ENCODE results near the gene ZNF346.

Gene ZNF346

DNA sequence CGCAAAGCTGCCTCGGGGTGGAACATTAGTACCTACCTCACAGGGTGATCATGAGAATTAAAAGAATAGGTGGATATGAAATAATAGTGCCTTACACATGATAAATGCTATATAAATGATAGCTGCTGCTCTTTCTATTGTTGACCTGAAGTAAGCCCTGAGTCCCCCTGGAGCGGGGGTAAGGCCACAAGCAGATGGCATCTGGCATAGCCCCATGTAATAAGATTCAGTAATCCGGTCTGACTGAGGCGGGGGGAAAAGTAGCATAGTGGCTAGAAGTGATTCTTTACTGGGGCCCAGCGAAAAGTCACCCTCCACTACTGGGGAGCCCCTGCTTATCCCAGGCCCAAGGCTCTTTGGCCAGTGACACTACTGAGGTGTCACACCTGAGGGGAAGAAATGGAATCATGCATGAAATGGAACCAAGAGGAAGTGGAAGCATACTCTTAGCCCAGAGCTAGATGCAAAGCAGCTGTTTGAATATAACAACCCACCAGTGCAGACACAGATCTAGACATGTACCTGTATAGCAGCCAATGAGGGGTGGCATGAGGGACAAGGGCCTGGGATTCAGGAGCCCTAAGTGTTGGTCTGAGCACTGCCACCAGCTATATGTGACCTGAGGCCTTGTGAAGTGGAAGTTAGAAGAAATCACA is 48.2 kb downstream of the ZNF346 start:
- DNase-seq (ENCODE audit: low spot score), result no peak

DNA sequence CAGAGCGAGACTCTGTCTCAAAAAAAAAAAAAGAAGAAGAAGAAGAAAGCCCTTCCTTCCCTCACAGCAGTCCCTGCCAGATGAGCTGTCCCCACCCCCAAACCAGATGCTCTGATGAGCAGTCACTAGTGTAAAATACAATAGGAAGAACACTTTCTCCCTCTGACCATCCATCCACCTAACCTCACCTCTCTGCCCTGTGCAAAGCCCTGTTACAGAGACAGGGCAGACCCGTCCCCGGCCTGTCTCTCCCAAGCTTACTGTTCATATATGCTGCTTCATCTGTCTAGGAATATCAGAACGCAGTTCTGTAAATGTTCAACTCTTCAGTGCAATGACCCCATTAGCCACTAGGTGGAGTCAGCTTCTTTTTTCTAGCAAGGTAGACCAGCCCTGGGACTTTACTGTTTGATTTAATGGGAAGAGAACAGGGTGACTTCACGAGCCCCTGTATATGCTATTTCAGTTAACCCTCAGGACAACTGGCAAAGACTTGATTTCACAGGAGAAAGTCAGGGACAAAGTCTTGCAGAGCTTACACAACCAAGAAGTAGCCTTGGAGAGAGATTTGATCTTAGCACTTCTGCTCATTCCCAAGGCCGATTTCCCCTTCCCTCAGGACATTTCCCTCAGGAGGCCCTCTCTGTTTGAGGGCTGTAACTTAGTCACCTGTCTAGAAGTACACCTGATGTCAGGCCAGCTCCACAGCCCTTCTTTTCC is 49.3 kb downstream of the ZNF346 start:
- peak; percentile 77 for DNase-seq (ENCODE audit: low spot score)

DNA sequence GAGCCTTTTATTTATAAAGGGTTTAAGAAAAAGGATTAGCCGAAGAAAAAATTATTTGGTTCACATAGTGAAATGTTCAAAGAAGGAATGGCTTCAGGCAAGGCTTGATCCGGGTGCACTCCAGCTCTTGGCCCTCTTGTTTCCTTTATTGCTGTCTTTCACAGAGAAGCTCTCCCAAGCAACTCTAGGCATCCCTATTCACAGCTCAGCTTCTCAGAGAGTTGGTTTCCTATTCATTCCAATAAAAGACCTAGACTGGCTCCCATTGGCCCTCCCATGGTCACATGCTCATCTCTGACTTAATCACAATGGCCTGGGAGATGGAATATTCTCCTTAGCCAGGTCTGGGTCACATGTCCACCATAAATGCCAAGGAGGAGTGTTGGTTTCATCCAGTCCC is 54.8 kb downstream of the ZNF346 start:
- no peak for DNase-seq (ENCODE audit: low spot score)

DNA sequence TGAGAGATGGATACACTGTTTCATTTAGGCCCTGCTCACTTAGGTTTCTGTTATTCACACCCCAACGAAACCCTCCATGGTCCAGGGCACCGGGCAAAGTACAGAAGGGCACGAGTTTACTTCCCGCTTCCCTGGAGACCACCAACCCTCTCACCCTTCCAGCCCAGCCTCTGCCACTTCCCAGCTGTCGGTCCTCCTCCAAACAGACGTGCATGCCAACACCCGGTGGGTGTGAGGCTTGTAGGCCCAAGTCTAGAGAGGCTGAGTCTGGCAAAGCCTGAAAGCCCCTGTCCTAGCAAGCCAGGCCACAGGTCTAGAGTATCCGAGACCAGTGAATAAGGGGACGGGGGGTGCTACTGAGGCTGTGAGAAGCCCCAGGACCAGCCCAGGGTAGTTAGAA is 57.1 kb downstream of the ZNF346 start:
- no peak for DNase-seq (ENCODE audit: low spot score)

DNA sequence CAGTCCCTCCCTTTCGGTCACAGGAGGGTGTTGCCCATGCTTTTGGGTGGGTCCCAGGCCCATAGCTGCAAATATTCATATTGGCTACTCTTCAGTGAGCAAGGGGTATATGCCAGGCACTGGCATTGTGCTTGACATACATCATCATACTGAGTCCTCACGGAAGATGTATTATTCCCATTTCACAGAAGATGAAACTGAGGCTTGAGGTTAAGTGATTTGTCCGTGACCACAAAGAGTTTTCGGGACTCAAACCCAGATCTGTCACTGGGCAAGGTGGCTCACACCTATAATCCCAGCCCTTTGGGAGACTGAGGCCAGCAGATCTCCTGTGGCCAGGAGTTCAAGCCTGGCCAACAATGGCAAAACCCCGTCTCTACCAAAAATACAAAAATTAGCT is 57.8 kb downstream of the ZNF346 start:
- DNase-seq (ENCODE audit: low spot score), result no peak

DNA sequence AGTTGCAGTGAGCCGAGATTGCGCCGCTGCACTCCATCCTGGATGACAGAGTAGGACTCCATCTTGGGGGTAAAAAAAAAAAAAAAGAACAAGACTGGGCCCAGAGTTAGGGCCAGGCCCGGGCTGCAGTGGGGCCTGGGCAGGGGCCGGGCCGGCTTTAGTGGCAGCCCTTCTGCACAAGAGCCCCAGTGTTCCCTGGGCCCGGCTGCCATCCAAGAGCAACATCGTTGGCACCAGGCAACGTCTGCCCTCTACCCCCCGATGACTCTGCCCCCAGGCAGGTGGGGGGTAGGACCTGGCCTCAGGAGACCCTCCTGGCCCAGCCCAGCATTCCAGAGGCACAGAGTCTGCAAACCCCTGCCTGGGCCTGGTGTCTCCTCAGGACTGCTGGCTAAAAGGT is 59.4 kb downstream of the ZNF346 start:
- DNase-seq (ENCODE audit: low spot score), result no peak

DNA sequence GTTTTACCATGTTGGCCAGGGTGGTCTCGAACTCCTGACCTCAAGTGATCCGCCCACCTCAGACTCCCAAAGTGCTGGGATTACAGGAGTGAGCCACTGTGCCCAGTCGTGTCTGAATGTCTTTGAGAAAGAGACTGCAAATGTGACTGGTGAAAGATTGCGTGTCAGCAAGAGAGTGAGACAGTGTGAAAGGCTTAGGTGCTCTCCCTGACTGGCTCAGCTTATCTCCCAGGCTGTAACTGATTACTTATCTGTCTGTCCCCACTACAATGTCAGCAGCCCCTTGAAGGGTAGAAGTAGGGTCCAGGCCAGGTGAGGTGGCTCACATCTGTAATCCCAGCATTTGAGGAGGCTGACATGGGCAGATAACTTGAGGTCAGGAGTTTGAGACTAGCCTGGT is 60.9 kb downstream of the ZNF346 start:
- no peak for DNase-seq (ENCODE audit: low spot score)

DNA sequence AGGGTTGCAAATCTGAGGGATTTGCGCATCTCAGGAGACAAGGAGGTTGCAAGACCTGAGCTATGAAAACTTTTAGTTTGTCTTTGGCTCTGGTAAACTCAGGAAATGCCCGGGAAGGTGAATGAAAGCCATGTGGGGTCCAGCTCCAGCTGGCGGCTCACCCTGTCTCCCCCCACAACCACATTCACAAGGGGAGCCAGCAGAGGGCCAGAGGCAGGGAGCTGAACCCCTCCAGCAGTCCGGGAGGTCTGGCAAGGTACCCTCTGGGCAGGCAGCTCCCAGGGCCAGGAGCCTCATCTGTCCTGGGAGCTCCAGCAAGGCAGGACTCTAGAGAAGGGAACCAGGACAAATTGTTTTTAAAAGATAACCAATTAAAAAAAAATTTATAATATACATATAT is 61.7 kb downstream of the ZNF346 start:
- no peak for DNase-seq (ENCODE audit: low spot score)

DNA sequence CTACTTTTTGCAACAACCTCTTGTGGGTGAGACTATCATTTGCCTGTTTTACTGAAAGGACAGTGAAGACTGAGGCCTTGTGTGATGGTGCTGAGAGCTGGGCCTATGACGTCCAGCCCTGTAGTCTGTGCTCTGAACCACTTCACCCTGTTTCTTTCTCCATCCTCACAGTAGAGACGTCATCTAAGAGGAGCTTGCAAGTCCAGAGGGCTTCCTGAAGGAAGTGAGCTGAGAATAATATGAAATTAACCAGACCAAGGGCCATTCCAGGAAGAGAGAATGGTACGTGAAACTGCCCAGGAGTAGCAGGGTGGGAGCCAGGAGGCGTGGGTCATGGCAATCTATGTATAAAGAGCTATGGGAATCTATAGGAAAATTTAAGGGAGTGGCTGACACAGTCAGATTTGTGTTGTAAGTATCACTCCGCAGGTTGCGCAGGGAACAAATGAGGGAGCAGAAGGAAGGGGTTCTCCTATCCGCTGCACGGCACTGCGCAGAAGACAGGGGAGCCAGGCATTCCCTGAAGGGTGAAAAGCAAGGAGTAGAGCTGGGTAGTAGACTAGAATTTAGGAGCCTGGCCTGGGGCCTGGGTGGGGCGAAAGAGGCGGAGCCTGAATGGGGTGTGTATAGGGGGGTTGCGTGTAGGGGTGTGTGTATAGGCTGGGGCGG is 63.6 kb downstream of the ZNF346 start:
- DNase-seq (ENCODE audit: low spot score), result no peak

- DNase-seq (ENCODE audit: low spot score), result peak; percentile 58
Measured at GRCh38 chr5:177086654-177087397, 64.3 kb downstream of the ZNF346 start, which contains the start of gene FGFR4. TSS of gene FGFR4 (plus strand) at chr5:177086915. CDS start at chr5:177089603, 2,688 bp downstream.

DNA sequence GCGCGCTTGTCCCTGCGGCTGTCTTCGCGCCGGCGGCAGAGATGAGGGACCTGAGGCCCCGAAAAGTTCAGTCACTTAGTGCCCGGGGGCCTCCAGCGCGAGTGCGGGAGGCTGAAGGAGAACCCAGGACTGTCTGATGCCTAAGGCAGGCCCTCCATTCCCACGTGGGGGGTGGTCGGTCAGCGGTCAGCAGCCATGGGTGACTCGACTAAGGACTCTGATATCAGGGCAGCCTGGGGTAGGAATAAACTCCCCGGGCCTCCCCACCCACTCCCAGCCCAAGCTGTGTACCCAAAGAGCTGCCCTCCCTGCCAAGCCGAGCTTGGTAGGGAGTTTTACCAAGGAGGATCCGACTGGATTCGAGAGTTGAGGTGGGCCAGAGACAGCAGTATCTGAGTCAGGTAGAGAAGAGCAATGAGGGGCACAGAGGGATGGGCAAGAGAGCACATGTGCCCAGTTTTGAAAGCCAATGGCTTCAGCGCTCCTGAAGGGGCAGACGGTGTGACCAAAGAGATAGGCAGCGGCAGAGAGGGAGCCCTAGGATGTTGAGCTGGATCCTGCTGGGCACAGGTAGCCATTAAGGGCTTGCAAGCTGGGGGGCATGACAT is 65.0 kb downstream of the ZNF346 start:
- DNase-seq (ENCODE audit: low spot score), result no peak

GRCh38 chr5:177089127-177089526 is 66.6 kb downstream of the ZNF346 start:
- no peak for DNase-seq (ENCODE audit: low spot score)

- DNase-seq (ENCODE audit: low spot score), result no peak
Measured at GRCh38 chr5:177089825-177090641, 67.5 kb downstream of the ZNF346 start.

DNA sequence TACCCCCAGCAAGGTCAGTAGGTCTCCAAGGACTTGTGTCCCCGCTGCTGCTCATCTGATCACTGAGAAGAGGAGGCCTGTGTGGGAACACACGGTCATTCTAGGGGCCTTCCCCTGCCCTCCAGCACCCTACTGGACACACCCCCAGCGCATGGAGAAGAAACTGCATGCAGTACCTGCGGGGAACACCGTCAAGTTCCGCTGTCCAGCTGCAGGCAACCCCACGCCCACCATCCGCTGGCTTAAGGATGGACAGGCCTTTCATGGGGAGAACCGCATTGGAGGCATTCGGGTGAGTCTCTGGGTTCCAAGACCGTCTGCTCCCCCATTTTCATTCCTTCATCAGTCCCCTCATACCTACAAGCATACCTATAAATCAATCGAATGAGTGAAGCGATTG is 68.3 kb downstream of the ZNF346 start:
- DNase-seq (ENCODE audit: low spot score), result no peak

DNA sequence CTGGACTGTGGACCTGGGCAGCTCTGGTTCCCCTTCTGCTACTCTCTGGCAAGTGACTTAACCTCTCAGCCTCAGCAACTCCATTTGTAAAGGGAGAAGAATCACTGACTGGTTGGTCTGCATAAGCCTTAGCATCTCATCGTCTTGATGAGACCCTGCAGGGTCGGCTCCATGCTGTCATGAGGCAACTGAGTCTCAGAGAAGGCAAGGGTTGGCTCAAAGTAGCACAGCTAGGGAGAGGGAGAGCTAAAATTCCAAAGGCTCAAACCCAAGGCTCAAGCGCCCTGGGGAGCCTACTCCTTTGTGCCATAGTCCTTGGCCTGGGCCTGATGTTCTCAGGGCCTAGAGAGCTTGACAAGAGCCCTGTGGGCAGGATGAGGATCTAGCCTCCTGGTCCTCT is 68.7 kb downstream of the ZNF346 start:
- DNase-seq (ENCODE audit: low spot score), result no peak

GRCh38 chr5:177092178-177093081 is 69.9 kb downstream of the ZNF346 start:
- no peak for DNase-seq (ENCODE audit: low spot score)

DNA sequence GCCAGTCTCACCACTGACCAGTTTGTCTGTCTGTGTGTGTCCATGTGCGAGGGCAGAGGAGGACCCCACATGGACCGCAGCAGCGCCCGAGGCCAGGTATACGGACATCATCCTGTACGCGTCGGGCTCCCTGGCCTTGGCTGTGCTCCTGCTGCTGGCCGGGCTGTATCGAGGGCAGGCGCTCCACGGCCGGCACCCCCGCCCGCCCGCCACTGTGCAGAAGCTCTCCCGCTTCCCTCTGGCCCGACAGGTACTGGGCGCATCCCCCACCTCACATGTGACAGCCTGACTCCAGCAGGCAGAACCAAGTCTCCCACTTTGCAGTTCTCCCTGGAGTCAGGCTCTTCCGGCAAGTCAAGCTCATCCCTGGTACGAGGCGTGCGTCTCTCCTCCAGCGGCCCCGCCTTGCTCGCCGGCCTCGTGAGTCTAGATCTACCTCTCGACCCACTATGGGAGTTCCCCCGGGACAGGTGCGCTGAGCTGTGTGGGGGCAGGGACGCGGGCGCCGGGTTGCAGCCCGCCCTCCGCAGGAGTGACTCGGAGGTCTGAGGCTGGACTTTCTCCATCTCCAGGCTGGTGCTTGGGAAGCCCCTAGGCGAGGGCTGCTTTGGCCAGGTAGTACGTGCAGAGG is 70.7 kb downstream of the ZNF346 start:
- DNase-seq (ENCODE audit: low spot score), result no peak

GRCh38 chr5:177093803-177094202 is 71.3 kb downstream of the ZNF346 start:
- no peak for DNase-seq (ENCODE audit: low spot score)

- no peak for DNase-seq (ENCODE audit: low spot score)
Measured at GRCh38 chr5:177094224-177095087, 72.0 kb downstream of the ZNF346 start.

Measured in CD4-positive, alpha-beta T cell treated with Interleukin-2 at 100 ng/mL for 4 hours (primary cell).